Epithelial cell of proximal tubule (primary cell): Measurements from ENCODE around the gene OCSTAMP. TPM values are rescaled to one million over a fixed set of nuclear protein-coding genes. Genes with fewer than 3 reads are reported as not detected.

Experiments used
- DNase-seq: peaks from one replicate; pipeline ENCODE4 v3.0.0-alpha.2; 2011; ENCODE audit warnings: low read depth
- H3K4me3 ChIP-seq: 2 replicates; pipeline ENCODE4 v1.5.1; 2011; ENCODE audit warnings: low read depth, mild to moderate bottlenecking, low read length
- CTCF ChIP-seq: conservative IDR thresholded peaks from 2 replicates; pipeline ENCODE4 v1.5.1; 2012; ENCODE audit warnings: low read depth, mild to moderate bottlenecking, low read length
- total RNA-seq: library from RNA; depleted of rRNA; stranded (reverse); fragments of >200 nt; gene quantifications from 2 replicates; pipeline ENCODE4 v1.2.3, GENCODE V29; 2015

Gene OCSTAMP
- total RNA-seq, 1 donor from 2014 or later: not detected

- DNase-seq: no peak
- TF ChIP-seq CTCF: no peak
- no peak overlapping the region for H3K4me3 ChIP-seq
Measured at GRCh38 chr20:46554828-46555227, 4.4 kb upstream of the OCSTAMP start.

GRCh38 chr20:46553926-46554325, 3.5 kb upstream of the OCSTAMP start:
- H3K4me3 ChIP-seq: no peak overlapping the region
- no peak for DNase-seq
- TF ChIP-seq CTCF: no peak

GRCh38 chr20:46552460-46553420, 2.3 kb upstream of the OCSTAMP start:
- no peak for TF ChIP-seq CTCF
- DNase-seq: no peak
- no peak overlapping the region for H3K4me3 ChIP-seq

- TF ChIP-seq CTCF: no peak
- no peak overlapping the region for H3K4me3 ChIP-seq
- no peak for DNase-seq
Measured at GRCh38 chr20:46551522-46552381, 1.3 kb upstream of the OCSTAMP start.

GRCh38 chr20:46549188-46549972, 1.1 kb downstream of the OCSTAMP start:
- no peak for TF ChIP-seq CTCF
- no peak for DNase-seq
- H3K4me3 ChIP-seq: no peak overlapping the region

- DNase-seq: no peak
- no peak overlapping the region for H3K4me3 ChIP-seq
- TF ChIP-seq CTCF: no peak
Measured at GRCh38 chr20:46548688-46549087, 1.8 kb downstream of the OCSTAMP start.
